Measurements from ENCODE around the gene NRXN3.

DNA sequence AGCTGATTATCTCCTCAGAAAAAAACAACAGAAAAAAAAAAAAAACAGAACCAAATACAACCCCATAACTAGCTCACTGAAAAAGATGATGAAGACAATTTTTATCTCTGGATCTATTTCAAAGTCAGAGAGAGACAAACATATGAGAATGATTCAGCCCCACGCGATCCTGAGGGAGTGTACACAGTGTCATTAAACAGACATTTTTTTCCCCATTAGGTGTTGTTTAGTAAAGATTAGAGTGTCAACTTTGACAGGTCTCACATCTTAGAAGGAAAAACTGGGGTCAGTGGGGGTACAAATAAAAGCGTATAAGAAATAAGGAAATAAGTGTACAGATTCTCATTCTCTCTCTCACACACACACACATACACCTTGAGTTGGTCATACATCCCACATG, 635.4 kb downstream of the NRXN3 start:
- TF ChIP-seq, protein P1, sequence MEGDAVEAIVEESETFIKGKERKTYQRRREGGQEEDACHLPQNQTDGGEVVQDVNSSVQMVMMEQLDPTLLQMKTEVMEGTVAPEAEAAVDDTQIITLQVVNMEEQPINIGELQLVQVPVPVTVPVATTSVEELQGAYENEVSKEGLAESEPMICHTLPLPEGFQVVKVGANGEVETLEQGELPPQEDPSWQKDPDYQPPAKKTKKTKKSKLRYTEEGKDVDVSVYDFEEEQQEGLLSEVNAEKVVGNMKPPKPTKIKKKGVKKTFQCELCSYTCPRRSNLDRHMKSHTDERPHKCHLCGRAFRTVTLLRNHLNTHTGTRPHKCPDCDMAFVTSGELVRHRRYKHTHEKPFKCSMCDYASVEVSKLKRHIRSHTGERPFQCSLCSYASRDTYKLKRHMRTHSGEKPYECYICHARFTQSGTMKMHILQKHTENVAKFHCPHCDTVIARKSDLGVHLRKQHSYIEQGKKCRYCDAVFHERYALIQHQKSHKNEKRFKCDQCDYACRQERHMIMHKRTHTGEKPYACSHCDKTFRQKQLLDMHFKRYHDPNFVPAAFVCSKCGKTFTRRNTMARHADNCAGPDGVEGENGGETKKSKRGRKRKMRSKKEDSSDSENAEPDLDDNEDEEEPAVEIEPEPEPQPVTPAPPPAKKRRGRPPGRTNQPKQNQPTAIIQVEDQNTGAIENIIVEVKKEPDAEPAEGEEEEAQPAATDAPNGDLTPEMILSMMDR (IDR thresholded peaks at IDR 0.05) = no peak
- TF ChIP-seq POLR2A (IDR thresholded peaks at IDR 0.05) (no peak), POLR2AphosphoS5 (IDR thresholded peaks at IDR 0.05) (no peak), EP300 (IDR thresholded peaks at IDR 0.05; ENCODE audit: low read depth) (no peak)
